H4 (cell line): ENCODE data around the gene FAM24A. TPM values are rescaled to one million over a fixed set of nuclear protein-coding genes. Genes with fewer than 3 reads are reported as not detected.
A peak's percentile ranks its signal among the peaks of the same experiment; 100 is the strongest.

Source experiments
- DNase-seq: peaks from one replicate; pipeline ENCODE4 v3.0.0-alpha.2; 2015; ENCODE audit warnings: low spot score
- total RNA-seq: library from RNA; depleted of rRNA; stranded (reverse); fragments of >200 nt; shearing (Covaris generic); gene quantifications from 2 replicates; pipeline ENCODE4 v1.2.3, GENCODE V29; 2014; rRNA removed

FAM24A gene
- total RNA-seq, 1 experiment from 2014 or later: not detected

DNA sequence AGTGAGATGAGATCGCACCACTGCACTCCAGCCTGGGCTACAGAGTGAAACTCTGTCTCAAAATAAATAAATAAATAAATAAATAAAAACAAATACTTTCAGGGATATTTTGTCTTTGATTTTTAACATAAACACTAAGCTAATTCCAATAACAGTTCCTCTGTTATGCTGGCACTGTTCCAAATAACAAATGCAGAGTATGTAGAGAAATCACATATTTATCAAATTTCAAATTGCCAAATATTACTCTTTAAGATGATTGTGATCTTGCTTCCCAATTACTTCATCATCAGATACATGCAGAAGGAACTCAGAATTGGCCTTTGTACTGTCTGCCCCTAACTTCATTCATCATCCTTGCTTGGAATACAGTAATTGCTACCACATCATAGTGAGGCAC, 19.7 kb downstream of the FAM24A start:
- no peak for DNase-seq

DNA sequence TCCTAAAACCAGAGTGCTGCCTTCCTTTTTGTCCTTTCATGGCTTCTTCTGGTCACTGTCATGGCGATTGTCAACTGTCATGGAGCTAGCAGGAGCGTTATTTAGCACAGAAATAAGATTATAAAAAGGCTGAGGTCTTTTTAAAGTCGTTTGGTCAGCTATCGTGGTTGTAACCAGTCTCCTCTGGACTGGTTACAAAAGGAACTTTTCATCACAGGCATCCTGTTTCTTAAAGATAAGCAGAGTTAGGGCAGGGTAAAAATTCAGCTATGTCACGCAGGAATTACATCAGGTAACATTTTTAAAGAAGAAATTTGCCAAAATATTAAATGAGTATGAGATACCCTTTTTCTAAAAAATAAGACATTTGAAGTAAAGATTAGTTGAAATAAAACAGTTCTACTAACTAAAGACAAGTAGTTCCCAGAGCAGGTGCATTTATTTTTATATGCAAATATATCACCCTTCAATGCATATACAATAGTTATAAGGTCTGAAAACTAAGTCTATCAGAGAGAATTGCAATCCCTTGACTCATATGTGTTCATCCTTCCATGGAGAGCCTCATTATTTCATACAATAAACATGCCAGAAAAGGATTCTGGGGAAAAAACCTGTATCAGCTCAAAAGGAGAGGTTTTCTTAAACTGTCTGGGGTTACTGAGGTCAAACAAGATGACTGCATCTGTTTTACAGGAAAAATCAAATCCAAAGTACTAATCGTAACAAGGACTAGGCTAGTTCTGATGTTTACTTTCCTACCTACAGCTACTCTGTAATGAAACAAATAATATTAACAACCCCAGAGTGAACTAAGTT, 20.9 kb downstream of the FAM24A start:
- no peak for DNase-seq

DNA sequence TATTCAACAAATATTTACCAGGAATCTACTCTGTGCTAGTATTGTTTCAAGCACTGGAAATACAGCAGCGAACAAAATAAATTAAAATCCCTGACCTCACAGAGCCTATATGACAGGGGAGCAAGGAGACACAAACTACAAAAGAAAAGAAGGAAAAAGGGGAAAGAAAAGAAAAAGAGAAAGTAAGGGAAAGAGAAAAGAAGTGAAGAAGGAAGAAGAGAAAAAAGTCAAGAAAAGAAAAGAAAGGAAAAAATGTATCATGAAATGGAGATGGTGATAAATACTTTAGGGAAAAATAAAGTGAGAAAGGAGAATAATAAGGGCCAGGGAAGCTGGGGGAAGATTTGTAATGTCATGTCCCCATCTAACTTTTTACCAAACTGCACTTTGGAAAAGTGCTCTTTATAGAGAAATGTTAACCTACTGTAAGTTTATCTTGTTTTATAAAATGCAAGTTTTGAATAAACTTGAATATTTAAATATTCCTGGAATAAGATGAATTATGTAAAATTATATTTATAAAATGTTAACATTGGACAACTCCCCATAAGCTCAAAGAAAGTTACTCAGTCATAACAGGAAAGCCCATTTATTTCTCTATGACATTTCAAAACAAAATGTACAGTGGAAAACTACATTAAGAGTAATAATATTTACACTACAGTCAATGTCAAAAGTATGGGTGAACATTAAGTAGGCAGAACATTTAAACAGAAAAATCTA, 28.9 kb downstream of the FAM24A start:
- DNase-seq: no peak

DNA sequence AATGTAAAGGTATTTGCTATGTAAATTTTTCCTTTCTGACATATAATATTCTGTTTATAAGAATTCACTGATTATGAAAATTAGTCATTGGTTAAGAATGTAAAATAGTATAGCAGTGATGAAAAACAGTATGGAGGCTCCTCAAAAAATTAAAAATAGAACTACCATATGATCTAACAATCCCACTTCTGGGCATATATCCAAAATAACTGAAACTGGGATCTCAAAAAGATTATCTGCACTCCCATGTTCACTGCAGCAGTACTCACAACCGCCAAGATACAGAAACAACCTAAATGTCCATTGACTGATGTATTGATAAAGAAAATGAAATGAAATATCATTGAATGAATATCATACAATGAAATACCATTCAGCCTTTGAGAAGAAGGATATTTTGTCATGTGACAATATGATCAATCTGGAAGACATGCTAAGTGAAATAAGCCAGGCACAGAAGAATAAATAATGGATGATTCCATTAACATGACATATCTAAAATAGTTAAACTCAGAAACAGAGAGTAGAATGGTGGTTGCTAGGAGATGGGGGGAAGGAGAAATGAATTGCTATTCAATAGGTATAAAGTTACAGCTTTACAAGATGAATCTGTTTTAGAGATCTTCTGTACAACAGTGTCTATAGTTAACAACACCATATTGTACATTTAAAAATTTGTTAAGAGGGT, 29.6 kb downstream of the FAM24A start:
- DNase-seq: no peak

DNA sequence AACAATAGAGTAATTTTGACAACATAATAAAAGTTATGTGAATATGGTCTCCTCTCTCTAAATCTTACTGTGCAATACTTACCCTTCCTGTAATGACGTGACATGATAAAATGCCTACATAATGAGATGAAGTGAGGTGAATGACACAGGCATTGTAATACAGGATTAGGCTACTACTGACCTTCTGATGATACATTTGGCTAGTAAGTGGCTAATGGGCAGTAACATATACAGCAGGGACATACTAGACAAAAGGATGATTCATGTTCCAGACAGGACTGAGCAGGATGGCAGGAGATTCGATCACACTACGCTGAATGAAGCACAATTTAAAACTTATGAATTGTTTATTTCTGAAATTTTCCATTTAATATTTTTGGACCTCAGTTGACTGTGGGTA, 38.9 kb downstream of the FAM24A start:
- no peak for DNase-seq

DNA sequence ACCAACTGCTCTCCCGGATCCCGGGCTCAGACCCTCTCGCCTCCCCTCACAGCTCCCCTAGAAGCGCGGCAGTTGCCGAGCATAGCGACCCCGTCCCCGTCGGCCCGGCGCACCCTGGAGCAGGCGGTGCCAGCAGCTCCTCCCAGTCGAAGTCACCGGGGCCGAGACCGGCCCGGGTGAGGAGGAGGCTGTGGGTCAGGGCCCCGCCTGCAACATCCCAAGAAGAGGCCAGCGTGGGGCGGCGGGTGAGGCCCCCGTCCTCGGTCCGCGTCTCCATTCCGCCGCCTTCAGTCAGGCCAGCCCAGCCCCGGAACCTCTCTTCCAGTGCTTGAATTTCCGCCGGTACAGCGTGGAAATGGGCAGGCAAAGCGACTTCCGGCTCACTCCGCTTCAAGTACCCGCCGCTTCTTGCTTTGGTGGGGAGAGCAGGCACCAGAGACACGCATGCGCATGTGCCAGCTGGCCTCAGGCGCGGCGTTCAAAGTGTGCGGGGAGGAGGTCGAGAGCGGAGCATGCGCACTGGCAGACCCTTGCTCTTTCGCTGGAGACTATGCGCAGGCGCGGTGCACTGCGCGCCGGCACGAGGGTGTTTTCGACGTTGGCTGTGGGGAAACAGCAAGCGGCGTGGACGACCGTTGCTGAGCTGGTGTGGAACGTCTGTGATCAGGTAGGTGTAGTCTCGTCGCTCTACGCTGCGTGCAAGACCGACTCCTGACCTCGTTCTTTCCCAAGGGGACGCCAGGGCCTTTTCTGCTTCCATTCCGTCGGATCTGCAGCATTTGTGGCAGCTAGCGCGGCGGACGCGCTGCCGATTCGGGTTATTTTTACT, 43.7 kb downstream of the FAM24A start, which contains the start of gene C10orf88:
C10orf88 (minus strand) TSS at position 326 of the 829 bp plus-strand sequence; CDS start at position 277, 49 bp downstream.
- peak; percentile 98 for DNase-seq

DNA sequence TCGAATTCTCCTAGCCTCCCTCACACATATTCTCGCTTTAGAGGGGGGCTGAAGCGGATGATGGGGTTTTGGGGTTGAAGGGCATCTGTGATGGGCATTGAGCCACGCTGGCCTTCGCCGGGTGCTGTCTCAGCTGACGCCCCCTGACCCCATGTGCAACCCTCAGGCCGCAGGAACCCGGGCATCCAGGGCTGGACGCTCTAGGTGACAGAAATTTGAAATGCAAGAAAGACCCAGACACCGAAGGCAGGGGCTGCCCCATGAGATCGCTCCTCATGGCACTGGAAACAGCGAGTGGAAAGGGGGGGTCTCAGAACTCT, 44.3 kb downstream of the FAM24A start:
- DNase-seq: no peak

DNA sequence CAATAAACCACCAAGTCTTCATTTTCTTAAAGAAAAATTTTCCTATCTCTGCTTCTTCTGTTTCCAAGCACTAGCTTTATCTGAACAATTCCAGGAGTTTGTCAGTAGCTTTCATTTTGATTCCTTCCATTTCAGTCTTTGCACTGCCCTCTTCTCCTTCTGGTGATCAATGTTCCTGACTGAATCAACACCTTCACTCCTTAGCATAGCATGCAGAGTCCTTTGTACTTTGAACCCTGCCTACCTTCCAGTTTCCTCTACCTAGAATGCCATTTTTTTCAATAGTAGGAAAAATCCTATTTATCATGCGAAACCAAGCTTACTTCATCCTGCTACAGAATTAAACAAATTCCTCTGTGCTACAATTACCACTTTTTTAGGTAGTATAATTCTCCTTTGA, 45.5 kb downstream of the FAM24A start:
- no peak for DNase-seq

DNA sequence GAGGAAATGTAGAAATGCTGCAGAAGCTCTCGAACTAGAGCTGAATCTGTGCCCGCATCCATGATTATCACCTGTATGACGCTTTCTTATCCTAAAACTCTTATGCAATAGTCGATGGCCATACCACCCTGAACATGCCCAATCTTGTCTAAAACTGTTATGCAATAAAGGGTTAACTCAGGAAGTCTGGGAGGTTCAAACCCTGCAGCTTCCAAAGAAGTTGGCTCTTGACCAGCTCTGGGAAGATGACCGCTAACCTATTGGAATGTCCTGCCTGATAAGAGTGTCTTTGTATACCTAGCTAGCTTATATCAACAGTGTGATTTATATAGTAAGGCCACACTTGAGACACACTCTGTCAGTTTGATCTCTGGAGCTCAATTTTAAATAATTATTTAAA, 47.1 kb downstream of the FAM24A start:
- DNase-seq: no peak

DNA sequence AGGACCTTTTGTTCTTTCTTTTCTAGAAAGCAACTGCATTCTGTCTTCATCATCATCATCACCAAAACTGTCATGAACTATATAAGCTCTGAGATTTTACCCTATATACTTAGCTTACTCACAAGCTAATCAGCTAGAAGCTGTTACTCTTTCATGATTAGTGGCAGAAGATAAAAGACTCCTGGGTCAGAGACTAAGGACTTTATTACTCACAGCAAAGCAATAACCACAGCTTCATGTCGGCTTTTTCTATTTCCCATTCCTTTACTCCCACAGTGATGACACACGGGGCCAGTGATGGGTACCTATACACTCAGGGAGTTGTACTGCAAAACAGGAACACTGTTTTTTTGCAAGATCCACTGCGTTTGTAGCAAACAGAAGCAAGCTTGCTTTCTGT, 52.0 kb downstream of the FAM24A start:
- no peak for DNase-seq

Other genes with a start within 250 kb of the FAM24A start
- gene C10orf120, start 210.8 kb upstream of the FAM24A start, total RNA-seq: not detected in 2 replicates
- 0.37 and 0.99 TPM in 2 replicates for gene CUZD1, start 64.8 kb upstream of the FAM24A start, total RNA-seq
- 4.1 and 5.1 TPM in 2 replicates for gene FAM24B, start 31.0 kb upstream of the FAM24A start, total RNA-seq
- gene C10orf88, start 43.6 kb downstream of the FAM24A start, total RNA-seq: 4.1 and 7.1 TPM in 2 replicates
- gene PSTK, start 69.8 kb downstream of the FAM24A start, total RNA-seq: 11.8 and 12.7 TPM in 2 replicates
- 1.6 and 1.9 TPM in 2 replicates for gene IKZF5, start 98.2 kb downstream of the FAM24A start, total RNA-seq
- gene ACADSB, start 98.4 kb downstream of the FAM24A start, total RNA-seq: 4.1 and 6.6 TPM in 2 replicates
- gene HMX3, start 225.4 kb downstream of the FAM24A start, total RNA-seq: 0.45 TPM in 1 of 2 replicates, not detected in the other
- 0.27 TPM in 1 of 2 replicates, not detected in the other for gene HMX2, start 237.5 kb downstream of the FAM24A start, total RNA-seq
- gene BUB3, start 243.8 kb downstream of the FAM24A start, total RNA-seq: 220 and 223 TPM in 2 replicates